A549 (cell line): ENCODE measurements around the gene ABCF3. TPM values are rescaled to one million over a fixed set of nuclear protein-coding genes. Genes with fewer than 3 reads are reported as not detected.

ENCODE experiments used
- ATAC-seq, 2 experiments: fragments of 200-7000 bp in 1 of 2; fragments of >200 bp in 1 of 2; cut with Nextera tagmentation in 1 of 2; cut with Tn5 transposase in 1 of 2; 3 replicates each; pipeline versions ENCODE4 v1.8.0 to v1.9.1; 2018 to 2020; ENCODE audit warnings: mild to moderate bottlenecking in 1 of 2, moderate library complexity in 1 of 2
- CTCF ChIA-PET: fragments of 300-600 bp; sonication (Branson Sonifier 250); formaldehyde crosslinking; extraction: SDS; loops from one replicate; lab custom pipeline; 2021; ENCODE audit warnings: antibody characterized with exemption, inconsistent platforms; lab: Yijun Ruan, JAX
- POLR2A ChIA-PET: fragments of 350-600 bp; formaldehyde crosslinking; extraction: SDS; loops from one replicate; lab custom pipeline; 2021; ENCODE audit warnings: antibody characterized with exemption, inconsistent platforms; lab: Yijun Ruan, JAX
- DNase-seq, 2 experiments: peaks; one replicate each; pipeline versions ENCODE4 v3.0.0 to v3.0.0-alpha.2; 2011 to 2016; ENCODE audit warnings: low read depth in 1 of 2, low spot score in 1 of 2
- FAIRE-seq: peaks from 2 replicates; lab custom pipeline; 2011; peaks lifted over from hg19 to GRCh38; lab: Jason Lieb, UNC
- H3K27ac ChIP-seq, 2 experiments: fragments of >200 bp; sonication (Bioruptor Twin); formaldehyde crosslinking; 3 replicates each; pipeline ENCODE4 v1.5.1; 2016 to 2017
- H3K4me1 ChIP-seq: fragments of >200 bp; sonication (Bioruptor Twin); formaldehyde crosslinking; 3 replicates; pipeline ENCODE4 v1.6.1; 2016
- H3K4me2 ChIP-seq: fragments of >200 bp; sonication (Bioruptor Twin); formaldehyde crosslinking; 3 replicates; pipeline ENCODE4 v1.6.1; 2016
- H3K4me3 ChIP-seq: fragments of >200 bp; sonication (Bioruptor Twin); formaldehyde crosslinking; 3 replicates; pipeline ENCODE4 v1.5.1; 2016
- H3K9me3 ChIP-seq: fragments of >200 bp; sonication (Bioruptor Twin); formaldehyde crosslinking; 3 replicates; pipeline ENCODE4 v1.6.1; 2016
- CBX8 ChIP-seq: fragments of 200-600 bp; sonication (generic); IDR thresholded peaks from 2 replicates; pipeline ENCODE4 v1.6.1; 2016
- E2F6 ChIP-seq: IDR thresholded peaks from 2 replicates; pipeline ENCODE4 v1.6.1; 2012; ENCODE audit warnings: low read depth, borderline replicate concordance
- EHF ChIP-seq: fragments of 250-450 bp; sonication (Bioruptor Pico); IDR thresholded peaks from 2 replicates; pipeline ENCODE4 v1.5.0; 2020; ENCODE audit warnings: mild to moderate bottlenecking
- ESRRA ChIP-seq: fragments of 150-350 bp; IDR thresholded peaks from 2 replicates; pipeline ENCODE4 v1.6.1; 2014; ENCODE audit warnings: mild to moderate bottlenecking, low read length, borderline replicate concordance
- FOXS1 ChIP-seq: fragments of 250-450 bp; sonication (Bioruptor Pico); IDR thresholded peaks from 2 replicates; pipeline ENCODE4 v1.5.0; 2020; ENCODE audit warnings: mild to moderate bottlenecking, moderate library complexity
- HDAC2 ChIP-seq: fragments of 200-600 bp; sonication (generic); IDR thresholded peaks from 2 replicates; pipeline ENCODE4 v1.6.1; 2016
- JUNB ChIP-seq: fragments of >200 bp; sonication (Bioruptor Twin); formaldehyde crosslinking; IDR thresholded peaks from 2 replicates; pipeline ENCODE4 v1.6.1; 2016
- KDM1A ChIP-seq: fragments of 200-600 bp; sonication (generic); IDR thresholded peaks from 2 replicates; pipeline ENCODE4 v1.6.1; 2016; ENCODE audit warnings: low read depth, mild to moderate bottlenecking
- KDM5A ChIP-seq: fragments of 200-600 bp; sonication (generic); IDR thresholded peaks from 2 replicates; pipeline ENCODE4 v1.6.1; 2016; ENCODE audit warnings: antibody characterized with exemption, mild to moderate bottlenecking
- MAX ChIP-seq: IDR thresholded peaks from 2 replicates; pipeline ENCODE4 v1.6.1; 2012
- MAZ ChIP-seq: fragments of 150-350 bp; IDR thresholded peaks from 2 replicates; pipeline ENCODE4 v1.6.1; 2014; ENCODE audit warnings: antibody characterized with exemption, low read depth, low read length, borderline replicate concordance
- NPAS2 ChIP-seq: fragments of 250-450 bp; sonication (Bioruptor Pico); IDR thresholded peaks from 2 replicates; pipeline ENCODE4 v1.8.0; 2022; ENCODE audit warnings: mild to moderate bottlenecking, moderate library complexity, borderline replicate concordance
- PHF8 ChIP-seq: fragments of 200-600 bp; sonication (generic); IDR thresholded peaks from 2 replicates; pipeline ENCODE4 v1.6.1; 2016; ENCODE audit warnings: low read depth, mild to moderate bottlenecking, antibody characterized with exemption, moderate library complexity, borderline replicate concordance
- POLR2A ChIP-seq: IDR thresholded peaks from 2 replicates; pipeline ENCODE4 v1.6.1; 2012; ENCODE audit warnings: mild to moderate bottlenecking, low read length
- RARB ChIP-seq: fragments of 250-450 bp; sonication (Bioruptor Pico); IDR thresholded peaks from 2 replicates; pipeline ENCODE4 v1.8.0; 2021; ENCODE audit warnings: mild to moderate bottlenecking, moderate library complexity
- RCOR1 ChIP-seq: fragments of 150-350 bp; IDR thresholded peaks from 2 replicates; pipeline ENCODE4 v1.6.1; 2014; ENCODE audit warnings: antibody characterized with exemption, low read length, low read depth
- SREBF2 ChIP-seq: fragments of 450-650 bp; IDR thresholded peaks from 2 replicates; pipeline ENCODE4 v1.6.1; 2014; ENCODE audit warnings: mild to moderate bottlenecking, moderate library complexity
- TFCP2L1 ChIP-seq: fragments of 250-450 bp; sonication (Bioruptor Pico); IDR thresholded peaks from 2 replicates; pipeline ENCODE4 v1.5.0; 2021; ENCODE audit warnings: mild to moderate bottlenecking
- ZNF302 ChIP-seq: fragments of 250-450 bp; sonication (Bioruptor Pico); IDR thresholded peaks from 2 replicates; pipeline ENCODE4 v1.9.0; 2021; ENCODE audit warnings: inconsistent platforms, mild to moderate bottlenecking, moderate library complexity
- ZSCAN20 ChIP-seq: fragments of 250-450 bp; sonication (Bioruptor Pico); IDR thresholded peaks from 2 replicates; pipeline ENCODE4 v1.8.0; 2022; ENCODE audit warnings: mild to moderate bottlenecking, moderate library complexity
- WGBS: methylation state at CpG from one replicate; pipeline ENCODE4 v1.1.6; 2017; ENCODE audit errors: missing lambda C conversion rate; 5-methylcytosine and 5-hydroxymethylcytosine counted together
- polyA minus RNA-seq: library from RNA; depleted of rRNA, polyadenylated mRNA; stranded (reverse); fragments of >200 nt; gene quantifications from 2 replicates; pipeline ENCODE4 v1.2.3, GENCODE V29; 2011; rRNA and poly(A)+ RNA removed
- polyA plus RNA-seq, 4 experiments: library from polyadenylated mRNA; depleted of rRNA in 3 of 4; stranded (reverse); fragments of >200 nt; fragmentation: RNase III in 1 of 4; extraction: RNeasy Plus Mini Kit Qiagen cat#74134 plus additional on column Dnase treatment in 1 of 4; gene quantifications; 2 replicates in 3 of 4; 3 replicates in 1 of 4; pipeline ENCODE4 v1.2.3, GENCODE V29; 2011 to 2017
- TF ChIP-seq, protein P1 (sequence below): fragments of 250-450 bp; sonication (Bioruptor Pico); IDR thresholded peaks from 2 replicates; pipeline ENCODE4 v1.5.0; 2020; ENCODE audit warnings: low read depth, mild to moderate bottlenecking, moderate library complexity
- TF ChIP-seq, protein P2 (sequence below): fragments of 200-600 bp; sonication (generic); IDR thresholded peaks from 2 replicates; pipeline ENCODE4 v1.6.1; 2016; ENCODE audit warnings: antibody characterized with exemption, mild to moderate bottlenecking, moderate library complexity

Gene ABCF3, protein sequence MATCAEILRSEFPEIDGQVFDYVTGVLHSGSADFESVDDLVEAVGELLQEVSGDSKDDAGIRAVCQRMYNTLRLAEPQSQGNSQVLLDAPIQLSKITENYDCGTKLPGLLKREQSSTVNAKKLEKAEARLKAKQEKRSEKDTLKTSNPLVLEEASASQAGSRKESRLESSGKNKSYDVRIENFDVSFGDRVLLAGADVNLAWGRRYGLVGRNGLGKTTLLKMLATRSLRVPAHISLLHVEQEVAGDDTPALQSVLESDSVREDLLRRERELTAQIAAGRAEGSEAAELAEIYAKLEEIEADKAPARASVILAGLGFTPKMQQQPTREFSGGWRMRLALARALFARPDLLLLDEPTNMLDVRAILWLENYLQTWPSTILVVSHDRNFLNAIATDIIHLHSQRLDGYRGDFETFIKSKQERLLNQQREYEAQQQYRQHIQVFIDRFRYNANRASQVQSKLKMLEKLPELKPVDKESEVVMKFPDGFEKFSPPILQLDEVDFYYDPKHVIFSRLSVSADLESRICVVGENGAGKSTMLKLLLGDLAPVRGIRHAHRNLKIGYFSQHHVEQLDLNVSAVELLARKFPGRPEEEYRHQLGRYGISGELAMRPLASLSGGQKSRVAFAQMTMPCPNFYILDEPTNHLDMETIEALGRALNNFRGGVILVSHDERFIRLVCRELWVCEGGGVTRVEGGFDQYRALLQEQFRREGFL
- polyA plus RNA-seq (2011; rRNA removed) (34.6 and 35.3 TPM in 2 replicates), polyA plus RNA-seq (2017; fragmentation: RNase III; extraction: RNeasy Plus Mini Kit Qiagen cat#74134 plus additional on column Dnase treatment) (46.6 to 50.2 TPM (median 47.7 TPM) in 3 replicates), polyA minus RNA-seq (56.8 and 63.7 TPM in 2 replicates)
- 39.4 and 49.4 TPM in 2 replicates for polyA plus RNA-seq (2012; cell fraction: cytosol; rRNA removed)
- polyA plus RNA-seq (2012; cell fraction: nucleus; rRNA removed), result 126 and 128 TPM in 2 replicates

- CTCF ChIA-PET, result interaction anchor here (0.5 kb wide), 1 partner anchor 24 kb away, joined by 3 read pairs; no protein-coding TSS in a partner anchor
- Histone ChIP-seq H3K9me3 (no peaks in the 10 kb centered on the region), H3K4me1 (peaks cover 12% of the 10 kb centered on the region; the same call in 2 of the 3 replicates), H3K27ac (peak within 1 kb of the TSS; percentile 86 to 96), H3K4me3 (peak within 1 kb of the TSS; percentile 88), H3K4me2 (peak within 1 kb of the TSS; percentile 86)
- TF ChIP-seq MAZ, result no peak
- no peak for TF ChIP-seq TFCP2L1
- no peak for TF ChIP-seq ESRRA
- peak; percentile 58 for TF ChIP-seq POLR2A
- no peak for TF ChIP-seq ZNF302
- peak; percentile 57; the same call in 1 of the 2 replicates for TF ChIP-seq PHF8
- peak; percentile 75; the same call in 1 of the 2 replicates for TF ChIP-seq KDM5A
- peak; percentile 60 to 69 for ATAC-seq
- 4% methylated on average over 11 of the region's 45 CpGs for WGBS
- no peak for FAIRE-seq
- no peak for DNase-seq
- POLR2A ChIA-PET, result interaction anchor here (1.0 to 1.4 kb wide), 4 partner anchors 9 to 41 kb away, joined by 3 to 14 read pairs (median 4); partner anchors contain the start of genes AP2M1 and DVL3
These were observed at the start of gene ABCF3 for GRCh38 chr3:184186184-184186901. Gene ABCF3 (plus strand): TSS chr3:184186199. CDS start chr3:184186208, 9 bp downstream.

GRCh38 chr3:184140436-184140835, 45.6 kb upstream of the ABCF3 start:
- H3K4me3 ChIP-seq, result no peak overlapping the region
- ChIA-PET POLR2A (no interaction called here), CTCF (no interaction called here)
- no peak overlapping the region for H3K4me2 ChIP-seq
- TF ChIP-seq RARB (no peak), HDAC2 (no peak), RCOR1 (no peak), FOXS1 (CRISPR knock-in tag) (no peak), ZSCAN20 (CRISPR knock-in tag) (no peak), ESRRA (no peak), NPAS2 (no peak), MAZ (no peak), JUNB (no peak), E2F6 (no peak), KDM1A (no peak), EHF (CRISPR knock-in tag) (no peak), CBX8 (no peak), MAX (no peak), SREBF2 (no peak)
- TF ChIP-seq, protein P1, sequence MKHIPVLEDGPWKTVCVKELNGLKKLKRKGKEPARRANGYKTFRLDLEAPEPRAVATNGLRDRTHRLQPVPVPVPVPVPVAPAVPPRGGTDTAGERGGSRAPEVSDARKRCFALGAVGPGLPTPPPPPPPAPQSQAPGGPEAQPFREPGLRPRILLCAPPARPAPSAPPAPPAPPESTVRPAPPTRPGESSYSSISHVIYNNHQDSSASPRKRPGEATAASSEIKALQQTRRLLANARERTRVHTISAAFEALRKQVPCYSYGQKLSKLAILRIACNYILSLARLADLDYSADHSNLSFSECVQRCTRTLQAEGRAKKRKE (CRISPR knock-in tag), result no peak
- TF ChIP-seq, protein P2, sequence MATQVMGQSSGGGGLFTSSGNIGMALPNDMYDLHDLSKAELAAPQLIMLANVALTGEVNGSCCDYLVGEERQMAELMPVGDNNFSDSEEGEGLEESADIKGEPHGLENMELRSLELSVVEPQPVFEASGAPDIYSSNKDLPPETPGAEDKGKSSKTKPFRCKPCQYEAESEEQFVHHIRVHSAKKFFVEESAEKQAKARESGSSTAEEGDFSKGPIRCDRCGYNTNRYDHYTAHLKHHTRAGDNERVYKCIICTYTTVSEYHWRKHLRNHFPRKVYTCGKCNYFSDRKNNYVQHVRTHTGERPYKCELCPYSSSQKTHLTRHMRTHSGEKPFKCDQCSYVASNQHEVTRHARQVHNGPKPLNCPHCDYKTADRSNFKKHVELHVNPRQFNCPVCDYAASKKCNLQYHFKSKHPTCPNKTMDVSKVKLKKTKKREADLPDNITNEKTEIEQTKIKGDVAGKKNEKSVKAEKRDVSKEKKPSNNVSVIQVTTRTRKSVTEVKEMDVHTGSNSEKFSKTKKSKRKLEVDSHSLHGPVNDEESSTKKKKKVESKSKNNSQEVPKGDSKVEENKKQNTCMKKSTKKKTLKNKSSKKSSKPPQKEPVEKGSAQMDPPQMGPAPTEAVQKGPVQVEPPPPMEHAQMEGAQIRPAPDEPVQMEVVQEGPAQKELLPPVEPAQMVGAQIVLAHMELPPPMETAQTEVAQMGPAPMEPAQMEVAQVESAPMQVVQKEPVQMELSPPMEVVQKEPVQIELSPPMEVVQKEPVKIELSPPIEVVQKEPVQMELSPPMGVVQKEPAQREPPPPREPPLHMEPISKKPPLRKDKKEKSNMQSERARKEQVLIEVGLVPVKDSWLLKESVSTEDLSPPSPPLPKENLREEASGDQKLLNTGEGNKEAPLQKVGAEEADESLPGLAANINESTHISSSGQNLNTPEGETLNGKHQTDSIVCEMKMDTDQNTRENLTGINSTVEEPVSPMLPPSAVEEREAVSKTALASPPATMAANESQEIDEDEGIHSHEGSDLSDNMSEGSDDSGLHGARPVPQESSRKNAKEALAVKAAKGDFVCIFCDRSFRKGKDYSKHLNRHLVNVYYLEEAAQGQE, result no peak
- no peak for DNase-seq
- ATAC-seq, result no peak
- 97% methylated on average over 6 of the region's 10 CpGs for WGBS
- FAIRE-seq, result no peak
- no peaks in the 10 kb centered on the region for H3K9me3 ChIP-seq
- no peak overlapping the region for H3K27ac ChIP-seq
- H3K4me1 ChIP-seq, result peaks cover 7% of the 10 kb centered on the region; the same call in 1 of the 3 replicates
